Measurements from ENCODE around the gene LMAN2.

The LMAN2 gene

DNA sequence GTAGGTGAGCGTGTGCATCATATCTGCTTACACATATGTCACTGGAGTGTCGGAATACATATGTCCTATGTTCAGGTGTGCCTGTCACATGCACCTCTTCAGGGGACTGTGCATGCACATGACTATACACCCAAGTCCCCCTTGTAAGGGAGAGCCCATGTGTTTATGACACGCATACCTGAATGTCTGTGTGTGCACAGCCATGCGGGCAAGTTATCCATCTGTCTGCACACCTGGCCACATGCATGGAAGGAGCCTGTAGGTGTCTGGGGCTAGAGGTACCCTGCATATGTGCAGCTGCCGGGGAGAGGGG, 5.6 kb upstream of the LMAN2 start:
- no peak for TF ChIP-seq CTCF (IDR thresholded peaks at IDR 0.05; ENCODE audit: low read depth, low read length, poor library complexity, severe bottlenecking)
- no peak for TF ChIP-seq EZH2phosphoT487 (IDR thresholded peaks at IDR 0.05; ENCODE audit: borderline replicate concordance, low read length)
- H3K4me3 ChIP-seq (ENCODE audit: low read length): peak overlapping the region; percentile 91
- H3F3A ChIP-seq (ENCODE audit: control insufficient read depth, insufficient read depth): peaks cover 6% of the 10 kb centered on the region
- H3K9me3 ChIP-seq (ENCODE audit: control insufficient read depth, insufficient read depth, low read length): peaks cover 4% of the 10 kb centered on the region; the same call in 1 of the 2 replicates
- no peaks in the 10 kb centered on the region for H4K20me1 ChIP-seq (ENCODE audit: control insufficient read depth, insufficient read depth, low read depth, low read length)
- no peaks in the 10 kb centered on the region for H3K36me3 ChIP-seq (ENCODE audit: control insufficient read depth, low read length)
- peak overlapping the region; percentile 90 for H3K4me2 ChIP-seq (ENCODE audit: low read length)
- H3K9me2 ChIP-seq (replicated peaks; ENCODE audit: control insufficient read depth, low read length): no peaks in the 10 kb centered on the region
- no peaks in the 10 kb centered on the region for H3K27me3 ChIP-seq (ENCODE audit: control insufficient read depth, low read length)
- peaks cover 62% of the 10 kb centered on the region for H3K4me1 ChIP-seq (ENCODE audit: control insufficient read depth, low read length)
- H3K79me2 ChIP-seq (ENCODE audit: control insufficient read depth, low read length): peaks cover 13% of the 10 kb centered on the region
- H3K27ac ChIP-seq (ENCODE audit: low read depth, low read length): peak overlapping the region; percentile 65

GRCh38 chr5:177356746-177357145, 5.3 kb upstream of the LMAN2 start:
- Histone ChIP-seq H3K4me1 (ENCODE audit: control insufficient read depth, low read length) (peaks cover 61% of the 10 kb centered on the region), H3K79me2 (ENCODE audit: control insufficient read depth, low read length) (peaks cover 13% of the 10 kb centered on the region), H3K4me3 (ENCODE audit: low read length) (peak overlapping the region; percentile 91), H3K4me2 (ENCODE audit: low read length) (peak overlapping the region; percentile 90), H4K20me1 (ENCODE audit: control insufficient read depth, insufficient read depth, low read depth, low read length) (no peaks in the 10 kb centered on the region), H3K9me2 (replicated peaks; ENCODE audit: control insufficient read depth, low read length) (no peaks in the 10 kb centered on the region), H3F3A (ENCODE audit: control insufficient read depth, insufficient read depth) (peaks cover 4% of the 10 kb centered on the region; the same call in 1 of the 2 replicates), H3K36me3 (ENCODE audit: control insufficient read depth, low read length) (no peaks in the 10 kb centered on the region), H3K9me3 (ENCODE audit: control insufficient read depth, insufficient read depth, low read length) (peaks cover 4% of the 10 kb centered on the region; the same call in 1 of the 2 replicates), H3K27ac (ENCODE audit: low read depth, low read length) (no peak overlapping the region), H3K27me3 (ENCODE audit: control insufficient read depth, low read length) (no peaks in the 10 kb centered on the region)
- no peak for TF ChIP-seq EZH2phosphoT487 (IDR thresholded peaks at IDR 0.05; ENCODE audit: borderline replicate concordance, low read length)
- TF ChIP-seq CTCF (IDR thresholded peaks at IDR 0.05; ENCODE audit: low read depth, low read length, poor library complexity, severe bottlenecking): no peak

DNA sequence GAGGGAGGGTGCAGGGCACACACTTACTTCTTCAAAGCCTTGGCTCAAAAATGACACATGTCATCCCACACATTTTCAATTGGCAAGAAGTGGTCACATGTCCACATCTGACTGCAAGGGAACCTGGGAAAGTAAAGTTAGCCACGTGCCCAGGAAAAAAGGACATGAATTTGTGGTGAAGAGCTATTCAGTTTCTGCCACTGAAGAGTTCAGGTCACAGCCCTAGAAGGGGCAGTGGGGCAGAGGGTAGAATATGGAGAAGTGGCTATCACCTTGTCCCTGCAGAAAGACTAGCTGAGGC, 4.3 kb upstream of the LMAN2 start:
- peaks cover 51% of the 10 kb centered on the region for H3K4me1 ChIP-seq (ENCODE audit: control insufficient read depth, low read length)
- no peak overlapping the region for H3K27ac ChIP-seq (ENCODE audit: low read depth, low read length)
- H3K4me3 ChIP-seq (ENCODE audit: low read length): no peak overlapping the region
- no peaks in the 10 kb centered on the region for H3K27me3 ChIP-seq (ENCODE audit: control insufficient read depth, low read length)
- H3K79me2 ChIP-seq (ENCODE audit: control insufficient read depth, low read length): peaks cover 20% of the 10 kb centered on the region
- H4K20me1 ChIP-seq (ENCODE audit: control insufficient read depth, insufficient read depth, low read depth, low read length): no peaks in the 10 kb centered on the region
- H3K9me3 ChIP-seq (ENCODE audit: control insufficient read depth, insufficient read depth, low read length): peaks cover 4% of the 10 kb centered on the region; the same call in 1 of the 2 replicates
- H3K9me2 ChIP-seq (replicated peaks; ENCODE audit: control insufficient read depth, low read length): no peaks in the 10 kb centered on the region
- 0 out of 2 replicates have a peak, but pooled peaks cover 4% of the 10 kb centered on the region for H3K36me3 ChIP-seq (ENCODE audit: control insufficient read depth, low read length)
- TF ChIP-seq EZH2phosphoT487 (IDR thresholded peaks at IDR 0.05; ENCODE audit: borderline replicate concordance, low read length) (no peak), CTCF (IDR thresholded peaks at IDR 0.05; ENCODE audit: low read depth, low read length, poor library complexity, severe bottlenecking) (no peak)
- 0 out of 2 replicates have a peak, but pooled peaks cover 2% of the 10 kb centered on the region for H3F3A ChIP-seq (ENCODE audit: control insufficient read depth, insufficient read depth)
- H3K4me2 ChIP-seq (ENCODE audit: low read length): no peak overlapping the region
